Activated CD8-positive, alpha-beta memory T cell treated with anti-CD3 and anti-CD28 coated beads, Interleukin-2, amount 50 U/mL, for 48 hours (primary cell): ENCODE results near the gene PRKX.
A peak's percentile ranks its signal among the peaks of the same experiment; 100 is the strongest.
"Not testable (repeated sequence)": the region's sequence is repeated elsewhere in the genome, so short reads cannot be mapped to it uniquely, and the experiment has no call there.

ENCODE experiments used
- DNase-seq: peaks from one replicate; pipeline ENCODE4 v3.0.0-alpha.2; 2020

The PRKX gene

DNA sequence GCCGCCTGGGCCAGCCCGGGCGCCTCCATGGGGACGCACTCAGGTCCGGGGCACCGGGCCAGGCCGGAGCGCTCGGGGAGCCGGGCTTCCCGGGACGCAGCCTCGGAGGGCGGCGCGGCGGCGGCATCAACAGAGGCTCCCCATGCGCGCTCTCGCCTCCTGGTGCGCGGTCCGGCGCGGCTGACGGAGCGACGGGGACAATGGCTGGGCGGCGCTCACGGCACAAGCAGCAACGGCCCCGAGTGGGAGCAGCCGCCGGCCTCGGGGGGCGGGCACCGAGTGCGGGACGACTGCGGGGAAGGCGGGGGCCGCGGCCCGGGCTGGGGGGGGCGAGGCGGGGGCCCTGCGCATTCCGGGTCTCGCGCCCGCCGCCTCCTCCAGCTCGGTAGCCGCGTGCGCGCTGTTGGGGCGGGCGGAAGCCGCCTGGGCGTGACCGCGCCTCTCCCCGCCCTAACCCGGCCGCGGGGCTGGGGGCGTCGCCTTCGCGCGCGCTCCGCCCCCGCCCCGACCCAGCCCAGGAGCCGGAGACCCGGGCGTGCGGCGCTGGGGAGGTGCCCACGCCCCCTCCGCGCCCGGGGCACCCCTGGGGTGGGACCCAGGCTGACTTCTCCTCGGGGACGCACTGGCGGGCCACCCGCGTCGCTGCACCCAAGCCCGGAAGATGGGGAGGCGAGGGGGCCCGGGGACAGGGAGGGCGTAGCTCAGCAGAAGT, at the start of gene PRKX:
PRKX (minus strand) TSS at position 425 of the 712 bp plus-strand sequence; CDS start at position 29, 396 bp downstream.
- DNase-seq, result peak; percentile 77

GRCh38 chrX:3763111-3763510, 49.7 kb upstream of the PRKX start:
- no peak for DNase-seq

- DNase-seq, result no peak
These were observed 44.1 kb upstream of the PRKX start for GRCh38 chrX:3757510-3758025.

DNA sequence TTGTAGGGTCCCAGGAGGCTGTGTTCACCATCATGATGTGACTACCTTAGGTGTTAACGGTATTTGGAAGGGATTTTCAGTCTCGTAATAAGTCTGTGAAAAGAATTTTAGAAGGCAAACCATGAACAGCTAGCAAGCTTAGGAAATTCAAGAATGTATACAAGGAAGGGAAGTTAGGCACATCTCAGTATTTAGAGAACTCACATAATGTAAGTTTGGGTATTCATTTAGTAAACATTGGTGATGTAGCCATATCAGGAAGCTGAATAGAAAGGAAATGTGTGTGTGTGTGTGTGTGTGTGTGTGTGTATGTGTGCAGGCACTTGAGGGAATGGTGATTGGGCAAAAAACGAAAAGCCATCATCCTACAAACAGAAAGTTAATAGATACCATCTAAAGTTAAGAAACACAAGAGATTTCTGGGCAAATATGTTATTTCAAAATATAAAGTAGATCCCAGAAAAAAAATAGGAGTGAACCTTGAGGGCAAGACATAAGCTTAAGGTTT, 34.7 kb upstream of the PRKX start:
- no peak for DNase-seq

DNA sequence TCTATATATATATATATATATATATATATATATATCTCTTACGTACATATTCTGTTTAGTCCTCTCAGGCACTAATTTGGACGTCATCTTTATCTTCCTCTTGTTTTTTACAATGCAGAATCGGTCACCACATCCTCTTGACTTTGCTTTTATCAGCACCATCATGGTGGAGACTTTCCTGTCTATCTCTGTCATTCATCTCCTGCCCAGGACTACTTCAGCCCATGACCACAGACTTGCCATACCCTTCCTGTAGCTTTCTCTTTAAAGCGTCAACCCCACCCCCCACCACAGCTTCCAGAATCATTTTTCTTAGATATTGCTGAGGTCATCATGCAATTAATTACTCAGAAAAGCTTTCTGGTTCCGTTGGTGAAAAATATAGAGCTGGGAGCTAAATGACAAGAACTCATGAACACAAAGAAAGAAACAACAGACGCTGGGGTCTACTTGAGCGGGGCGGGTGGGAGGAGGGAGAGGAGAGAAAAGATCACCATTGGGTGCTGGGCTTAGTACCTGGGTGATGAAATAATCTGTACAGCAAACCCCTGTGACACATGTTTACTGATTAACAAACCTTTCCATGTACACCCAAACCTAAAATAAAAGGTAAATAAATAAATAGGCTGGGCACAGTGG, 30.5 kb upstream of the PRKX start:
- no peak for DNase-seq

- DNase-seq, result not testable (repeated sequence)
These were observed 27.5 kb upstream of the PRKX start for GRCh38 chrX:3740946-3741345.

- DNase-seq, result no peak
These were observed 25.1 kb upstream of the PRKX start for GRCh38 chrX:3738509-3738908.

DNA sequence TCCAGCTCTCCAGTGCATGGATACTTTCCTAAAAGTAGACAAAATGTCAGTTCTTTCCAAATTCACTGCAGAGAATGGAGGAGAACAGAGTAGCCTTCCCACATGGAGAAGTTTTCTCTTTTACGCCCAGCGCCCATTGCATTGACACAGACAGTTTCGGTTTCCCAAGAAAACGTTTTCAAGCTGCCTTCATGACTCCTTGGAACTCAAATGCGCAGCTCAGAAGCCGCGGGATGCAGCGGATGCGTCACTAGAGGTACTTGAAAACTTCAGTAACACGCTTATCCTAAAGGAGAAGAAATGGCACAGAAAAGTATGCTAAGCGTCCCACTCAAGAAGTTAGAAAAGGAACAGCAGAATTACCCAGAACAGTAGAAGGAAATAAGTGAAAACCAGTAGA, 23.1 kb upstream of the PRKX start:
- not testable (repeated sequence) for DNase-seq

DNA sequence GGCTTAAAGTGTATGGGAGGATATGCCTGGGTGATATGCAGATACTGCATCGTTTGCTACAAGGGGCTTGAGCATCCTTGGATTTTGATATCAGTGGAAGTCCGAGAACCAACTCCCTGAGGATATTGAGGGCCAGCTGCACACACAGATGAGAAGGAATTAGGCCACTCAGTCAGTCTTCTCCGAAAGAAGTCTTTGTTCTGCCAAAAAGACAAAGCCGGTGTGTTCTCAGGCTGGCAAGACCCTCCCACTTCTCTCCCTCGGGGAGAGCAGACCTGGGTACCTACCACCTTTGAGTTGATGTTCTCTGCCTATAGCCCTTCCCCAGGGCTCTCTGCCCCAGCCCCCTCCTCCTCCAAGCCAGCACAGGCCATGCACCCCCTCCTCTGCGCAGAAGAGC, 22.4 kb upstream of the PRKX start:
- DNase-seq, result not testable (repeated sequence)

DNA sequence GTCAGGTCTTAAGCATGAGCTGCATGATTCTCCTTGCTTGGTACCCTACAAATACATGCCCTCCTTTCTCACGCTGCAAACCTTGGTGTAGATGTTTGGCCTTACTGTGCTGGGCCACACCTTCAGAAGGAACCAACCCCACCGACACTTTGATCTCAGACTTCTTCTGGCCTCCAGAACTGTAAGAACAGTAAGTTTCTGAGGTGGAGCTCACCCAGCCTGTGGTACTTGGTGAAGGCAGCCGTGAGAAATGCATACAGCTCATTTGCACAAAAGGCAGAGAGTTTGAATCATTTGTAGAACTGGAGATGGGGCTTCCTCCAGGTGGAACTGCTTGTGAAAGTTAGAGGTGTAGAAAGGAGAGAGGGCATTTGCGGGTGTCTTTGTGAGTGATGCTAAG, 21.0 kb upstream of the PRKX start:
- not testable (repeated sequence) for DNase-seq

DNA sequence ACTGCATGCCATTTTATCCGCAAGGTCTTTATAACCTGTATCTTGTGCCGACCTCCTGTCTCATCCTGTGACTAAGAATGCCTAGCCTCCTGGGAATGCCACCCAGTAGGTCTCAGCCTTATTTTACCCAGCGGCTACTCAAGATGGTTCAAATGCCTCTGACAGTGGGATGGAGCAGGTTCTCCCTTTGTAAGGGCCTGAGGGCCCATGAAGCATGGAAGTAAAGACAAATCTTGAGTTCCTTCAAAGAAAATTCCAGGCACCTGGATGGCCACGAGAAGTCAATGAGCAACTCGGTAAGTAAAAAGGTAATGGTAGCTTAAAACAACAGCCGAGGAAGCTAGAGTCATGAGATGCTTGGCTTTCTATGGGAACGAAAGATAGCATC, 19.6 kb upstream of the PRKX start:
- DNase-seq, result no peak

GRCh38 chrX:3732326-3733042, 19.0 kb upstream of the PRKX start:
- not testable (repeated sequence) for DNase-seq

DNA sequence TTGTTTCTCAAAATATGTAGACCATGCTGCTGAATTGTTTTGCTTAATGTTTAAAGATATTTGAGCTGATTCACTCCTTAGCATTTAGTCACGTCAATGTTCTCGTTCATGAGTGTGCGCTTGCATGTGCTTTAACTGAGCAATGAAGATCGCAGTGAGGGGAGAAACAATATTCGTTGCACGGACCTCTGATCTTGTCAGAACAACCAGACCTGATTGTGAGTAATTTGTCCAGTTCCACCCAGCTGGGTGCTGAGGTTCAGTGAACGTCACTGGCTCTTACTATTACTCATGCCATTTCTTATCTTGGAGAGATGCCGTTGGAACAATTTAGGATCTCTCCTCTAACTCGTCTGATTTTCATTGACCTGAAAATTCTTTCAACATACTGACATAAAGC, 15.0 kb upstream of the PRKX start:
- DNase-seq, result no peak

- DNase-seq, result not testable (repeated sequence)
These were observed 10.0 kb upstream of the PRKX start for GRCh38 chrX:3723460-3723859.

DNA sequence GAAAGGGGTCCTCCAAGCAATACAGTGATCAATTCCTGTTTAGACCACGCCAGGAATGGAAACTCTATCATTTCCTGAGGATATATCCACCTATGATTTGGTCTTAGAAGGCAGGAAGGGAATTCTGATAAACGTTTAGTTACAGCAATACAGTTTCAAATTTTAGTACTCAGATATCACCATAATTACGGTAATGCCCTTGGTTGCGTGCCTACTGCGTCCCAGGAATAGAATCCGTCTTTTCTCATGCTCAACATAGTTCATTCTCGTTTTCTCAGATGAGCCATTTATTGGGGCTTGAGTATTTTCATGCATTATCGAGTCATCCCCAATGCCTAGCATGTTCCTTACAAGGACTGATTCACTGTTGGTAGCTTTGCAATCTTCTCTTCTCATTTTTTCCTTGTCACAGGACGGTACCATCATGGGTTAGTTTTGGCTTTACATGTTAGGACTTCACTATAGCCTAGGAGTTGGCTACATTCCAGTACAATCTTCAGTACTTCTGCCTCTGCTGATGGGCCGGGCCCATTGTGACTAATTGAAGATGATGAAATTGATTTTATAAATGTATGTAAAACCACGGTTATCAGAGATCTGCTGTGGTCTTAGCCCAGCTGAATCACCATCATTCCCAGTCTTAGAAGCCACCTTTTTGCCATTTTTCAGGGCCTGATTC, 4.4 kb upstream of the PRKX start:
- no peak for DNase-seq

DNA sequence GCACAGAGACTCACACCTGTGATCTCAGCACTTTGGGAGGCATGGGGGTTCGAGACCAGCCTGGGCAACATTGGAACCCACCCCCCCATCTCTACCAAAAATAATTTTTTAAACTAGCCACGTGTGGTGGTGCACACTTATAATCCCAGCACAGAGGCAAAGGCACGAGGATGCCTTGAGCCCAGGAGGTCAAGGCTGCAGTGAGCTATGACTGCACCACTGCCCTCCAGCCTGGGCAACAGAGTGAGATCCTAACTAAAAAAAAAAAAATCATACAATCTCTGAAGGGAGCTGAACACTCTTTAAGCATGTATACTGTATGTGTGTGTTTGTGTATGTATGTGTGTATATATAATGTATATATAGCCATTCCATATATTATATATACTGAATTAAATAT, 2.5 kb upstream of the PRKX start:
- DNase-seq, result no peak

DNA sequence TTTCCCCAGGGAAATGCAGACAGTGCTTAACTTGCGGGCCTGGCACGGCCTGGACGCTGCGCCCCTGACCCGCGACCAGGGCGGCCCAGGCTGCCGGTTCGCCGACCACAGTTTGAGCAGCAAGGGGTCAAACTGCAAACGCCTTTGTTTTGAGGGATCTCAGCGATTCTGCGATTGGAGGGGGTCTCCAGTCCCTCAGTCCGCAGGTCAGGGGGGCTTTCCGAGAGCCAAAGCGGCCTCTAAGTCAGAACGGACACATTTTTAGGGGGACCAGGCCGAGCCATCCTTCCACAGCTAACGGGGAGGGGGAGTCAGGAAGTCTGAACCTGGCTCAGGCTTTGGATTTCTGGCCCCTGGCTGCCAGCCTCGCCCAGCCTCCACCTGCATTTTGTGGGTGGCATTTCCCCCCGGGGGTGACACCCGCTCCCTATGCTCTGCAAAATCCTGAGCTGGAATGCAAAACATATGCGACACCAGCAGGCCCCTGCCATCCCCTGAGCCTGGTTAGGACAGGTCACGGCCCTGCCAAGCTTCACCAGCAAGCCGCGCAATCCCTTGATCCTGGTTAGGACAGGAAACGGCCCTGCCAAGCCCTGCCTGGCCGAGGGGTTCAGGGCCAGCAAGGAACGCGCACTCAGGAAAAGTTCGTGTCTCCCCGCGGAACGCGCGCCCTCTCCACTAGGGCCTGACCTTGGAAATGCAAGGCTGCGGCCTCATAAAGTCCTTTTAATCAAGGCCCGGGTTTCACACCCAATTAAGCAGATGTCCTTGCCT, 1.4 kb upstream of the PRKX start:
- DNase-seq, result not testable (repeated sequence)

DNA sequence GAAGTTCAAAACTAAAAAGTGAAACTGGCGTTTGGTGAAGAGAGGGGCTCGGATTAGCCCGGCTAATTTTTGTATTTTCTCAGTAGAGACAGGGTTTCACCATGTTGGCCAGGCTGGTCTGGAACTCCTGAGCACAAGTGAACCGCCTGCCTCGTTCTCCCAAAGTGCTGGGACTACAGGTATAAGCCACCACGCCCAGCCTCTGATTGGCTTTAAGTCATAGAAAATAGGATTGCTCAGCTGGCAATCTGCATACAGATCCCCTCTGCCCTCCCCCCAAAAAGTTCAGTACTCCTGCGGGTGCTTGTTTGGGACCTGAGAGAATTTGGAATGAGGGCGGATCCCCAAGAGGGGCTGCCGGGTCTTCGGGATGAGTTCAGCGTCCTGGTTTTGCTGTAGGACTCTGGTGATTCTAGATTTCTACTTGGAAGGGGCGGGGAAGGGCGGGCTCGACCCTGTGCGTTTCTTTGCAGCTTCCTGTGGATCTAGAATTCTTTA, 537 bp upstream of the PRKX start:
- DNase-seq, result no peak

DNA sequence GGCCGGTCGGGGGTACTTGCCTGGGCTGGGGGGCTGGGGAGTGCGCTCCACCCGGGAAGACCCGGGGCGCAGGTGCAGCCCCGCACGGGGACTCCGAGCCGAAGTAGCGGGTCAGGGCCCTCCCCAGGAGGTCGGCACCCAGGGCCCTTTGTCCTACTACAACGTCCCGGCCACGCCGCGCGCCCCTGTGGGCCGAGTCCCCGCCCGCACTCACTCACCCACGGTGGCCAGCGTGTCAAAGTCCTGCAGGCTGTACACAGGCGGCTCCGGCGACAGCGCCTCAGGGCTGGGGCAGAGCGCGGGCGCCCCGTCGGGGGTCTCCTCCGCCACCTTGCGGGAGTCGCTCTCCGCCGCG, 602 bp downstream of the PRKX start:
- DNase-seq, result no peak

DNA sequence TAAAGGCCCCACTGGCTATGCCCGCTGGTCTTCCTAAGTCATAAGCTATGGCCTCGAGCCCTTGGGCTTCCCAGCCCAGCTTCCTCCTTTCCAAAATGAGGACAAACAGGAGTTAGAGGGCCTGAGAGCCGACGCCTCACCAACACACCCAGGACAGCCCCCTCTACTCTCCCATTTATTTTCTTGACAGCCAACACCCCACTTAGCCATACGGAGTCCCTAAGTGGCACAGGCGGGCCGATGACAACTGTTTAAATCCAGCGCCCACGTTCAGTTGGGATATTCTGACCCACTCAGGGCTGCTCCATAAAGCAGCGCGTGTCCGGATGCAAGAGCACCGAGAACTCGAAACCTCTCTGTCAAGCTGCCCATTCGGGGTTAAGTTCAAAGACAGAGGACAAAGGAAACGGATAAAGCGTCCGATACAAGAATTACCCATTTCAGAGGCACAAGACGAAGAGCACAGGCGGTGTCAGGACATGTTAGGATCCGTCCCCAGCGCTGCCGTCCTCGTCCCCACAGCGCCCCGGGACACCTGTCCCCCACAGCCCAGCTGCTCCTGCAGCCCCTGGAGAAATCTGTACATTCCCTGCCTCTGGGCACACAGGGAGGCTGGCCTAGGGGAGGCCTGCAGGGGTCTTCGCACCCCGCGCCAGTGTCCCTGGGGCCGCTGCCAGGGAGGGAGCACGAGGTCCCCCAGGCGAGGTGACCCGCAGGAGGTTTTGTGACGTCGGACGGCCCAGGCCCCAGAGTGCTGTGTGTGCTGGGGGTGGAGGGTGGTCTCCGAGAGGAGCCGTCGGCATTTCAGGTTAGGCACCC, 1.2 kb downstream of the PRKX start:
- DNase-seq, result peak; percentile 51

- no peak for DNase-seq
These were observed 2.0 kb downstream of the PRKX start for GRCh38 chrX:3711331-3711917.
